ENCODE results near the gene POLR2H.

DNA sequence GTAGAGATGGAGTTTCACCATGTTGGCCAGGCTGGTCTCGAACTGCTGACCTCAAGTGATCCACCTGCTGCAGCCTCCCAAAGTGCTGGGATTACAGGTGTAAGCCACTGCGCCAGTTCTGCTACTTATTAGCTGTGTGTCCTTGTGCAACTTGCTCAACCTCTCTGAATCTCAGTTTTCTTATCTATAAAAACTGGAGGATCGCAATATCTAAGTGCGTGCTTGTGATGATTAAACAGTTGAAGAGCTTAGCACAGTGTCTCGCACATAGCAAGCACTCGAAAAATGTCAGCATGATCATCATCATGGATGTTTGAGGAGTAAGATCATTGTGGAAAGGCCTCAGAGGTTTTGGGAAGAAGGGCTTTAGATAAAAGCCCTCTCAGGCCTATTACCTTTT lies 10.9 kb upstream of the POLR2H start:
- TF ChIP-seq, protein P1, sequence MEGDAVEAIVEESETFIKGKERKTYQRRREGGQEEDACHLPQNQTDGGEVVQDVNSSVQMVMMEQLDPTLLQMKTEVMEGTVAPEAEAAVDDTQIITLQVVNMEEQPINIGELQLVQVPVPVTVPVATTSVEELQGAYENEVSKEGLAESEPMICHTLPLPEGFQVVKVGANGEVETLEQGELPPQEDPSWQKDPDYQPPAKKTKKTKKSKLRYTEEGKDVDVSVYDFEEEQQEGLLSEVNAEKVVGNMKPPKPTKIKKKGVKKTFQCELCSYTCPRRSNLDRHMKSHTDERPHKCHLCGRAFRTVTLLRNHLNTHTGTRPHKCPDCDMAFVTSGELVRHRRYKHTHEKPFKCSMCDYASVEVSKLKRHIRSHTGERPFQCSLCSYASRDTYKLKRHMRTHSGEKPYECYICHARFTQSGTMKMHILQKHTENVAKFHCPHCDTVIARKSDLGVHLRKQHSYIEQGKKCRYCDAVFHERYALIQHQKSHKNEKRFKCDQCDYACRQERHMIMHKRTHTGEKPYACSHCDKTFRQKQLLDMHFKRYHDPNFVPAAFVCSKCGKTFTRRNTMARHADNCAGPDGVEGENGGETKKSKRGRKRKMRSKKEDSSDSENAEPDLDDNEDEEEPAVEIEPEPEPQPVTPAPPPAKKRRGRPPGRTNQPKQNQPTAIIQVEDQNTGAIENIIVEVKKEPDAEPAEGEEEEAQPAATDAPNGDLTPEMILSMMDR (IDR thresholded peaks at IDR 0.05) = no peak
- TF ChIP-seq POLR2AphosphoS5 (IDR thresholded peaks at IDR 0.05; ENCODE audit: low read depth, low read length) = no peak
- TF ChIP-seq, protein P2, sequence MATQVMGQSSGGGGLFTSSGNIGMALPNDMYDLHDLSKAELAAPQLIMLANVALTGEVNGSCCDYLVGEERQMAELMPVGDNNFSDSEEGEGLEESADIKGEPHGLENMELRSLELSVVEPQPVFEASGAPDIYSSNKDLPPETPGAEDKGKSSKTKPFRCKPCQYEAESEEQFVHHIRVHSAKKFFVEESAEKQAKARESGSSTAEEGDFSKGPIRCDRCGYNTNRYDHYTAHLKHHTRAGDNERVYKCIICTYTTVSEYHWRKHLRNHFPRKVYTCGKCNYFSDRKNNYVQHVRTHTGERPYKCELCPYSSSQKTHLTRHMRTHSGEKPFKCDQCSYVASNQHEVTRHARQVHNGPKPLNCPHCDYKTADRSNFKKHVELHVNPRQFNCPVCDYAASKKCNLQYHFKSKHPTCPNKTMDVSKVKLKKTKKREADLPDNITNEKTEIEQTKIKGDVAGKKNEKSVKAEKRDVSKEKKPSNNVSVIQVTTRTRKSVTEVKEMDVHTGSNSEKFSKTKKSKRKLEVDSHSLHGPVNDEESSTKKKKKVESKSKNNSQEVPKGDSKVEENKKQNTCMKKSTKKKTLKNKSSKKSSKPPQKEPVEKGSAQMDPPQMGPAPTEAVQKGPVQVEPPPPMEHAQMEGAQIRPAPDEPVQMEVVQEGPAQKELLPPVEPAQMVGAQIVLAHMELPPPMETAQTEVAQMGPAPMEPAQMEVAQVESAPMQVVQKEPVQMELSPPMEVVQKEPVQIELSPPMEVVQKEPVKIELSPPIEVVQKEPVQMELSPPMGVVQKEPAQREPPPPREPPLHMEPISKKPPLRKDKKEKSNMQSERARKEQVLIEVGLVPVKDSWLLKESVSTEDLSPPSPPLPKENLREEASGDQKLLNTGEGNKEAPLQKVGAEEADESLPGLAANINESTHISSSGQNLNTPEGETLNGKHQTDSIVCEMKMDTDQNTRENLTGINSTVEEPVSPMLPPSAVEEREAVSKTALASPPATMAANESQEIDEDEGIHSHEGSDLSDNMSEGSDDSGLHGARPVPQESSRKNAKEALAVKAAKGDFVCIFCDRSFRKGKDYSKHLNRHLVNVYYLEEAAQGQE (IDR thresholded peaks at IDR 0.05; ENCODE audit: insufficient read depth in 1 of 2, low read depth in 2 of 2, low read length in 1 of 2) = no peak

Data from Panc1 (cell line).